H1 (cell line): ENCODE results near the gene ANXA7. TPM values are rescaled to one million over a fixed set of nuclear protein-coding genes. Genes with fewer than 3 reads are reported as not detected.

Experiments
- CTCF ChIA-PET: fragments of 300-600 bp; sonication (Branson Sonifier 250); formaldehyde crosslinking; loops from one replicate; lab custom pipeline; 2021; ENCODE audit not compliant: partially characterized antibody; lab: Charles Lee
- POLR2A ChIA-PET: fragments of 300-600 bp; sonication (Branson Sonifier 250); formaldehyde crosslinking; loops from one replicate; lab custom pipeline; 2021; ENCODE audit warnings: inconsistent platforms; ENCODE audit not compliant: partially characterized antibody; lab: Charles Lee
- DNase-seq, 2 experiments: peaks; one replicate each; pipeline versions ENCODE4 v3.0.0 to v3.0.0-alpha.2; 2010 to 2022; ENCODE audit warnings: low spot score in 2 of 2, low read depth in 1 of 2, mixed read lengths in 1 of 2
- FAIRE-seq: peaks from 2 replicates; lab custom pipeline; 2011; peaks lifted over from hg19 to GRCh38; lab: Jason Lieb, UNC
- H2AFZ ChIP-seq: 2 replicates; pipeline ENCODE4 v1.8.1; 2012; ENCODE audit warnings: low read length, inconsistent platforms
- H2AK5ac ChIP-seq: 2 replicates; pipeline ENCODE4 v1.6.1; 2013; ENCODE audit warnings: low read depth, low read length
- H2BK120ac ChIP-seq: replicated peaks from 2 replicates; pipeline ENCODE3; 2013; ENCODE audit warnings: low read depth, low read length, inconsistent platforms
- H2BK12ac ChIP-seq: 2 replicates; pipeline ENCODE4 v1.6.1; 2013; ENCODE audit warnings: low read depth, low read length
- H2BK15ac ChIP-seq: 2 replicates; pipeline ENCODE4 v1.6.1; 2013; ENCODE audit warnings: low read length
- H2BK20ac ChIP-seq: 2 replicates; pipeline ENCODE4 v1.6.1; 2013; ENCODE audit warnings: low read length
- H2BK5ac ChIP-seq: 2 replicates; pipeline ENCODE4 v1.6.1; 2013; ENCODE audit warnings: low read depth, low read length
- H3K14ac ChIP-seq: 2 replicates; pipeline ENCODE4 v1.6.1; 2013; ENCODE audit warnings: inconsistent platforms; ENCODE audit not compliant: insufficient read length
- H3K18ac ChIP-seq: 2 replicates; pipeline ENCODE4 v1.6.1; 2013; ENCODE audit warnings: low read length; ENCODE audit errors: extremely low read depth
- H3K23ac ChIP-seq: 2 replicates; pipeline ENCODE4 v1.6.1; 2013; ENCODE audit warnings: inconsistent platforms; ENCODE audit not compliant: insufficient read length
- H3K23me2 ChIP-seq: 2 replicates; pipeline ENCODE4 v1.6.1; 2013; ENCODE audit warnings: low read depth, low read length
- H3K27ac ChIP-seq: 2 replicates; pipeline ENCODE4 v1.6.1; 2011; ENCODE audit warnings: low read depth, low read length, inconsistent platforms
- H3K27me3 ChIP-seq, 4 experiments: replicated peaks in 1 of 4; 1 replicate in 1 of 4; 2 replicates in 3 of 4; pipeline versions ENCODE4 v1.6.1 to v1.8.1; 2011 to 2013; ENCODE audit warnings: low read length in 3 of 4, mild to moderate bottlenecking in 3 of 4, inconsistent platforms in 2 of 4, mixed read lengths in 2 of 4, moderate library complexity in 1 of 4; ENCODE audit not compliant: control insufficient read depth in 3 of 4, insufficient read depth in 3 of 4; ENCODE audit errors: extremely low read depth in 1 of 4
- H3K36me3 ChIP-seq, 4 experiments: 2 replicates each; pipeline versions ENCODE4 v1.6.1 to v1.8.1; 2011 to 2013; ENCODE audit warnings: mild to moderate bottlenecking in 4 of 4, low read length in 3 of 4, moderate library complexity in 2 of 4, control low read depth in 1 of 4, inconsistent platforms in 1 of 4; ENCODE audit not compliant: insufficient read depth in 4 of 4, control insufficient read depth in 2 of 4
- H3K4ac ChIP-seq: replicated peaks from 2 replicates; pipeline ENCODE3; 2013; ENCODE audit warnings: low read length, low read depth, mixed read lengths, inconsistent platforms; ENCODE audit not compliant: insufficient read length
- H3K4me1 ChIP-seq, 4 experiments: replicated peaks in 1 of 4; 1 replicate in 1 of 4; 2 replicates in 3 of 4; pipeline versions ENCODE4 v1.6.1 to v1.8.1; 2011 to 2013; ENCODE audit warnings: low read length in 3 of 4, inconsistent platforms in 2 of 4, mixed read lengths in 1 of 4; ENCODE audit not compliant: insufficient read depth in 4 of 4, control insufficient read depth in 3 of 4
- H3K4me2 ChIP-seq, 2 experiments: 2 replicates each; pipeline versions ENCODE4 v1.6.1 to v1.8.1; 2011 to 2013; ENCODE audit warnings: low read depth in 2 of 2, low read length in 2 of 2, control low read depth in 1 of 2, inconsistent platforms in 1 of 2, mild to moderate bottlenecking in 1 of 2; ENCODE audit not compliant: insufficient read depth in 1 of 2
- H3K4me3 ChIP-seq, 4 experiments: fragments of 200-600, 300-600 bp in 1 of 4; sonication (generic), shearing (Covaris generic), sonication (Bioruptor Twin) in 1 of 4; 2 replicates each; pipeline versions ENCODE4 v1.5.1 to v1.8.1; 2011 to 2016; ENCODE audit warnings: low read length in 4 of 4, low read depth in 3 of 4, control low read depth in 2 of 4, inconsistent platforms in 2 of 4, mild to moderate bottlenecking in 2 of 4, mixed read lengths in 1 of 4, moderate library complexity in 1 of 4; ENCODE audit not compliant: insufficient read depth in 2 of 4; ENCODE audit errors: extremely low read depth in 1 of 4
- H3K56ac ChIP-seq: replicated peaks from 2 replicates; pipeline ENCODE3; 2013; ENCODE audit warnings: low read depth, mild to moderate bottlenecking, mixed read lengths, low read length, inconsistent platforms; ENCODE audit not compliant: insufficient read length
- H3K79me1 ChIP-seq: 2 replicates; pipeline ENCODE4 v1.6.1; 2013; ENCODE audit warnings: low read depth, low read length, control low read depth
- H3K79me2 ChIP-seq, 2 experiments: 2 replicates each; pipeline versions ENCODE4 v1.6.1 to v1.8.1; 2012 to 2013; ENCODE audit warnings: low read length in 2 of 2, mild to moderate bottlenecking in 2 of 2, inconsistent platforms in 1 of 2; ENCODE audit not compliant: insufficient read depth in 2 of 2, control insufficient read depth in 1 of 2
- H3K9ac ChIP-seq, 4 experiments: replicated peaks in 1 of 4; 1 replicate in 1 of 4; 2 replicates in 3 of 4; pipeline versions ENCODE4 v1.6.1 to v1.8.1; 2011 to 2013; ENCODE audit warnings: low read depth in 3 of 4, low read length in 3 of 4, control low read depth in 2 of 4, mild to moderate bottlenecking in 2 of 4, moderate library complexity in 2 of 4, inconsistent platforms in 1 of 4; ENCODE audit errors: extremely low read depth in 1 of 4
- H3K9me3 ChIP-seq, 2 experiments: 2 replicates each; pipeline versions ENCODE4 v1.6.1 to v1.8.1; 2012 to 2013; ENCODE audit warnings: mild to moderate bottlenecking in 2 of 2, moderate library complexity in 2 of 2, control low read depth in 1 of 2, inconsistent platforms in 1 of 2, low read depth in 1 of 2, low read length in 1 of 2, mixed read lengths in 1 of 2; ENCODE audit not compliant: insufficient read depth in 2 of 2
- H4K20me1 ChIP-seq, 2 experiments: replicated peaks in 1 of 2; 2 replicates each; pipeline versions ENCODE3 to v1.8.1; 2011 to 2013; ENCODE audit warnings: inconsistent platforms in 2 of 2, low read length in 2 of 2, mild to moderate bottlenecking in 1 of 2; ENCODE audit not compliant: insufficient read depth in 2 of 2, control insufficient read depth in 1 of 2
- H4K5ac ChIP-seq: 2 replicates; pipeline ENCODE4 v1.6.1; 2013; ENCODE audit warnings: low read length, low read depth, mixed read lengths, inconsistent platforms; ENCODE audit not compliant: insufficient read length
- H4K8ac ChIP-seq: 2 replicates; pipeline ENCODE4 v1.8.0; 2013; ENCODE audit warnings: mild to moderate bottlenecking, moderate library complexity, low read length, inconsistent platforms; ENCODE audit not compliant: insufficient read depth; ENCODE audit errors: extremely low read depth
- H4K91ac ChIP-seq: replicated peaks from 2 replicates; pipeline ENCODE3; 2013; ENCODE audit warnings: low read length, mixed read lengths, inconsistent platforms; ENCODE audit not compliant: insufficient read length
- PHF8 ChIP-seq: fragments of 200-600 bp; sonication (generic); conservative IDR thresholded peaks from 2 replicates; pipeline ENCODE4 v1.7.1; 2012; ENCODE audit warnings: low read depth, mild to moderate bottlenecking, inconsistent platforms, low read length, moderate library complexity
- POU5F1 ChIP-seq: IDR thresholded peaks from 2 replicates; pipeline ENCODE4 v1.6.1; 2011; ENCODE audit warnings: low read depth, mild to moderate bottlenecking, low read length, moderate library complexity
- SAP30 ChIP-seq: fragments of 300-600 bp; sonication (generic); IDR thresholded peaks from 2 replicates; pipeline ENCODE4 v1.7.1; 2012; ENCODE audit warnings: low read length, moderate library complexity, mild to moderate bottlenecking, inconsistent platforms; ENCODE audit not compliant: insufficient read depth, insufficient replicate concordance
- WGBS, 2 experiments: shearing (Covaris generic) in 1 of 2; methylation state at CpG; one replicate each; pipeline versions ENCODE4 v1.1.6 to v1.1.7; 2013 to 2015; ENCODE audit warnings: low lambda C conversion rate in 2 of 2, mixed read lengths in 2 of 2, inconsistent platforms in 1 of 2, low coverage in 1 of 2, missing lambda C conversion rate in 1 of 2; ENCODE audit not compliant: insufficient replicate concordance in 2 of 2, insufficient coverage in 1 of 2, insufficient read length in 1 of 2; ENCODE audit errors: extremely low coverage in 1 of 2, missing lambda C conversion rate in 1 of 2; 5-methylcytosine and 5-hydroxymethylcytosine counted together
- polyA plus RNA-seq, 7 experiments: library from polyadenylated mRNA; depleted of rRNA in 3 of 7; stranded (reverse) in 5 of 7; unstranded in 2 of 7; fragments of >200 nt in 5 of 7; fragments of 200-250 nt in 2 of 7; gene quantifications; 1 replicate in 5 of 7; 2 replicates in 1 of 7; 4 replicates in 1 of 7; pipeline versions ENCODE4 v1.2.1 to v1.2.3, GENCODE V29; 2011 to 2013; ENCODE audit warnings: missing spikeins in 2 of 7, mixed read lengths in 2 of 7
- total RNA-seq: library from RNA; stranded (reverse); fragmentation: NEBNext Ultra II Directional; extraction: Animal tissue kit (Norgen Biotek cat#: 25700); gene quantifications from 2 replicates; pipeline ENCODE4 v1.2.1, GENCODE V29; 2021

Gene ANXA7
- total and polyA plus RNA-seq, 2 of the 8 experiments (the other 6 are each of a cell fraction or from before 2014, with no cell fraction given) = 37.1 to 63.6 TPM

DNA sequence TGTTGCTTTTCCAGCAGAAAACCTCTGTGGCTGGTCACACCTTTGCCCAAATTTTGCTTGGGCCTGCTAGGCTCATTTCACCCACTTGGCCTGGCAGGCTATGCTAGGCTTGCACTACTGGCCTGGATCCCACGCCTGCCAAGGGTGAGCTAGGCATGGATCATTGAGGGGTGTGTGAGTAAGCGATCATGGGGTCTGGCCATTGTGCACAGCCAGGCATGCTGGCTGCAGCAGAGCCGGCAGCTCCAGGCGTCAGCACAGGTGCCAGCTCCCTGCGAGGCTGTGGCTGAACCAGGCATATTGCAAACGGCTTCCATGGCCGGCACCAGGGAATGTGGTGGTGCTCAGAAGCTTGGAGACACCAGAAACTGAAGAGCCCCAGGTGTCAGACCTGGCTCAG is 74.4 kb downstream of the ANXA7 start:
- Histone ChIP-seq H3K27me3 (no peaks in the 10 kb centered on the region), H3K4me3 (no peak overlapping the region), H3K4me1 (no peaks in the 10 kb centered on the region; a peak in 1 of 7 replicates), H2BK15ac (no peak overlapping the region), H2BK5ac (no peak overlapping the region), H4K91ac (no peak overlapping the region), H2BK12ac (no peak overlapping the region), H3K56ac (no peak overlapping the region), H3K23me2 (no peaks in the 10 kb centered on the region), H4K20me1 (no peaks in the 10 kb centered on the region), H4K8ac (peak overlapping the region; percentile 69; the same call in 1 of the 2 replicates), H3K79me2 (no peaks in the 10 kb centered on the region), H3K27ac (no peak overlapping the region), H3K79me1 (no peaks in the 10 kb centered on the region), H2AK5ac (no peak overlapping the region), H3K23ac (no peak overlapping the region), H4K5ac (no peak overlapping the region)
- CTCF ChIA-PET = interaction anchor here (0.9 kb wide), 1 partner anchor 86 kb away, joined by 3 read pairs; no protein-coding TSS in a partner anchor
- no peak for FAIRE-seq
- POLR2A ChIA-PET = interaction anchor here (1.4 to 1.5 kb wide), 2 partner anchors 8 to 92 kb away, joined by 4 to 6 read pairs; partner anchors contain the start of gene DNAJC9
- 89% methylated on average over 7 of the region's 7 CpGs; no CpG with 5 or more reads in 1 of the 2 experiments for WGBS, 2 experiments
- TF ChIP-seq POU5F1 (no peak), SAP30 (no peak), PHF8 (no peak)
- TF ChIP-seq, all 59 proteins: peak for 0
- Histone ChIP-seq H3K18ac (no peak overlapping the region), H3K14ac (no peak overlapping the region), H2BK120ac (no peak overlapping the region), H2BK20ac (no peak overlapping the region), H2AFZ (0 out of 2 replicates have a peak overlapping the region, but pooled peaks have one; percentile 57), H3K9ac (no peak overlapping the region), H3K4me2 (no peak overlapping the region), H3K4ac (no peak overlapping the region), H3K9me3 (no peaks in the 10 kb centered on the region), H3K36me3 (no peaks in the 10 kb centered on the region)
- DNase-seq = no peak
